DOHH2 (cell line): ENCODE measurements around the gene CD207.

ENCODE experiments used
- CTCF ChIP-seq: fragments of 200-600 bp; sonication (generic); IDR thresholded peaks from one replicate; pipeline ENCODE4 v1.5.1; 2014; ENCODE audit warnings: antibody characterized with exemption, mild to moderate bottlenecking, low read depth, low read length; ENCODE audit not compliant: poor library complexity, severe bottlenecking
- EZH2phosphoT487 ChIP-seq: fragments of 200-600 bp; sonication (generic); IDR thresholded peaks from 2 replicates; pipeline ENCODE4 v1.6.1; 2017; ENCODE audit warnings: borderline replicate concordance, mild to moderate bottlenecking, antibody characterized with exemption, low read length, moderate library complexity, mixed read lengths

GRCh38 chr2:70834106-70834505 lies 1.5 kb downstream of the CD207 start:
- TF ChIP-seq CTCF (no peak), EZH2phosphoT487 (no peak)
